HepG2 (cell line): ENCODE data around the gene PDIA6. TPM values are rescaled to one million over a fixed set of nuclear protein-coding genes. Genes with fewer than 3 reads are reported as not detected.

Source experiments
- ATAC-seq: fragments of 200-7000 bp; cut with Tn5 transposase; 3 replicates; pipeline ENCODE4 v1.9.1; 2020; ENCODE audit warnings: mild to moderate bottlenecking, moderate library complexity
- BruUV-seq: library from RNA; stranded (reverse); fragments of 400-500 nt; replicated peaks from 2 replicates; lab custom pipeline; 2021; lab: Mats Ljungman, UMichigan
- CTCF ChIA-PET: fragments of 300-600 bp; formaldehyde crosslinking; extraction: SDS; loops from one replicate; lab custom pipeline; 2021; ENCODE audit warnings: low total read pairs, inconsistent platforms, low intra/inter-chr PET ratio; lab: Yijun Ruan, JAX
- POLR2A ChIA-PET: fragments of 350-600 bp; sonication (Branson Sonifier 250); formaldehyde crosslinking; loops from one replicate; lab custom pipeline; 2020; ENCODE audit warnings: antibody characterized with exemption, inconsistent platforms; lab: Yijun Ruan, JAX
- DNase-seq: peaks from one replicate; pipeline ENCODE4 v3.0.0-alpha.2; 2015; ENCODE audit warnings: low spot score
- FAIRE-seq: peaks from 3 replicates; lab custom pipeline; 2011; peaks lifted over from hg19 to GRCh38; lab: Jason Lieb, UNC
- H2AFZ ChIP-seq: one replicate; pipeline ENCODE4 v1.6.1; 2011; ENCODE audit warnings: low read length, inconsistent platforms
- H3K27ac ChIP-seq: fragments of 300-600 bp; 3 replicates; pipeline ENCODE4 v1.8.0; 2011; ENCODE audit warnings: mixed run types, mild to moderate bottlenecking, mixed read lengths, low read length, inconsistent platforms; ENCODE audit not compliant: insufficient read depth; ENCODE audit errors: extremely low read length
- H3K27me3 ChIP-seq, 2 experiments: fragments of 200-600 bp in 1 of 2; 2 replicates in 1 of 2; 3 replicates in 1 of 2; pipeline versions ENCODE4 v1.6.0 to v1.8.0; 2011; ENCODE audit warnings: low read length in 2 of 2, mild to moderate bottlenecking in 2 of 2, moderate library complexity in 2 of 2, inconsistent platforms in 1 of 2; ENCODE audit not compliant: insufficient read depth in 2 of 2, control insufficient read depth in 1 of 2
- H3K36me3 ChIP-seq, 2 experiments: fragments of 200-600 bp in 1 of 2; replicated peaks in 1 of 2; 2 replicates in 1 of 2; 3 replicates in 1 of 2; pipeline versions ENCODE4 v1.5.1 to v1.8.0; 2011; ENCODE audit warnings: low read length in 2 of 2, inconsistent platforms in 1 of 2; ENCODE audit not compliant: insufficient read depth in 2 of 2, control insufficient read depth in 1 of 2
- H3K4me1 ChIP-seq: 2 replicates; pipeline ENCODE4 v1.5.1; 2012; ENCODE audit warnings: low read length, inconsistent platforms; ENCODE audit not compliant: insufficient read depth
- H3K4me2 ChIP-seq: 2 replicates; pipeline ENCODE4 v1.6.0; 2011; ENCODE audit warnings: low read depth, low read length, inconsistent platforms
- H3K4me3 ChIP-seq, 3 experiments: fragments of 200-600 bp in 1 of 3; sonication (generic), shearing (Covaris generic) in 1 of 3; replicated peaks in 1 of 3; 2 replicates each; pipeline ENCODE4 v1.5.1; 2011 to 2016; ENCODE audit warnings: low read length in 3 of 3, inconsistent platforms in 2 of 3, low read depth in 2 of 3, mild to moderate bottlenecking in 2 of 3, control low read depth in 1 of 3, mixed read lengths in 1 of 3; ENCODE audit not compliant: insufficient read depth in 1 of 3
- H3K79me2 ChIP-seq: one replicate; pipeline ENCODE4 v1.6.1; 2011; ENCODE audit warnings: low read length, inconsistent platforms; ENCODE audit not compliant: insufficient read depth
- H3K9ac ChIP-seq: 2 replicates; pipeline ENCODE4 v1.6.0; 2011; ENCODE audit warnings: mild to moderate bottlenecking, low read depth, low read length, inconsistent platforms; ENCODE audit not compliant: insufficient read depth
- H3K9me3 ChIP-seq: 2 replicates; pipeline ENCODE4 v1.5.1; 2012; ENCODE audit warnings: mild to moderate bottlenecking, low read length
- H4K20me1 ChIP-seq: 2 replicates; pipeline ENCODE4 v1.6.0; 2011; ENCODE audit warnings: inconsistent platforms, mild to moderate bottlenecking, low read length, moderate library complexity; ENCODE audit not compliant: insufficient read depth
- AHR ChIP-seq: IDR thresholded peaks from 2 replicates; pipeline ENCODE4 v1.6.1; 2018; ENCODE audit warnings: missing genetic modification reagents, missing compliant biosample characterization
- ATF7 ChIP-seq, 2 experiments: fragments of 450-650 bp in 1 of 2; sonication (generic) in 1 of 2; formaldehyde crosslinking in 1 of 2; IDR thresholded peaks; 2 replicates each; pipeline versions ENCODE4 v1.4.0 to v1.6.1; 2016 to 2020; ENCODE audit warnings: antibody characterized with exemption in 1 of 2, mild to moderate bottlenecking in 1 of 2, missing genetic modification reagents in 1 of 2
- ATM ChIP-seq: fragments of 450-650 bp; IDR thresholded peaks from 2 replicates; pipeline ENCODE4 v1.7.1; 2017; ENCODE audit warnings: mild to moderate bottlenecking, borderline replicate concordance
- ESRRA ChIP-seq: sonication (generic); formaldehyde crosslinking; IDR thresholded peaks from 2 replicates; pipeline ENCODE4 v1.5.1; 2020; ENCODE audit warnings: mild to moderate bottlenecking, low read depth, missing genetic modification reagents
- FOSL1 ChIP-seq: sonication (generic); formaldehyde crosslinking; IDR thresholded peaks from 2 replicates; pipeline ENCODE4 v1.9.0; 2021; ENCODE audit warnings: missing genetic modification reagents, borderline replicate concordance
- MTERF4 ChIP-seq: sonication (generic); formaldehyde crosslinking; IDR thresholded peaks from 2 replicates; pipeline ENCODE4 v1.8.0; 2023; ENCODE audit warnings: mild to moderate bottlenecking, missing genetic modification reagents
- SMAD3 ChIP-seq: sonication (generic); formaldehyde crosslinking; IDR thresholded peaks from 2 replicates; pipeline ENCODE4 v1.4.0; 2020; ENCODE audit warnings: missing genetic modification reagents
- SOX5 ChIP-seq: IDR thresholded peaks from 2 replicates; pipeline ENCODE4 v1.6.1; 2016; ENCODE audit warnings: borderline replicate concordance
- TGIF2 ChIP-seq: IDR thresholded peaks from 2 replicates; pipeline ENCODE4 v1.6.1; 2016; ENCODE audit warnings: control low read depth, missing compliant biosample characterization
- ZNF124 ChIP-seq: sonication (generic); formaldehyde crosslinking; IDR thresholded peaks from 2 replicates; pipeline ENCODE4 v1.4.0; 2020; ENCODE audit warnings: missing genetic modification reagents
- ZNF264 ChIP-seq: sonication (generic); formaldehyde crosslinking; IDR thresholded peaks from 2 replicates; pipeline ENCODE4 v1.4.0; 2020; ENCODE audit warnings: missing genetic modification reagents
- ZNF280B ChIP-seq: sonication (generic); formaldehyde crosslinking; IDR thresholded peaks from 2 replicates; pipeline ENCODE4 v1.5.0; 2020; ENCODE audit warnings: missing genetic modification reagents, mild to moderate bottlenecking, borderline replicate concordance
- ZNF282 ChIP-seq: fragments of 450-650 bp; IDR thresholded peaks from 2 replicates; pipeline ENCODE4 v1.6.1; 2018; ENCODE audit not compliant: partially characterized antibody
- ZNF3 ChIP-seq: IDR thresholded peaks from 2 replicates; pipeline ENCODE4 v1.7.0; 2017; ENCODE audit warnings: inconsistent platforms
- ZNF557 ChIP-seq: sonication (generic); formaldehyde crosslinking; IDR thresholded peaks from 2 replicates; pipeline ENCODE4 v1.4.0; 2020; ENCODE audit warnings: missing genetic modification reagents
- ZNF639 ChIP-seq: conservative IDR thresholded peaks from 2 replicates; pipeline ENCODE4 v1.6.1; 2018; ENCODE audit warnings: missing genetic modification reagents
- WGBS: methylation state at CpG from one replicate; pipeline ENCODE4 v1.1.6; 2017; ENCODE audit warnings: low lambda C conversion rate; 5-methylcytosine and 5-hydroxymethylcytosine counted together
- in situ Hi-C: cut with HindIII; loops from 2 replicates; pipeline ENCODE4 v1.10.0; 2017; ENCODE audit warnings: low pct_unique_long_range_greater_than_20kb; ENCODE audit not compliant: extremely low pct_ligation_motif_present
- intact Hi-C: fragments of 100-400 bp; cut with micrococcal nuclease; formaldehyde crosslinking; loops from one replicate; pipeline ENCODE4 v1.10.0; 2022; ENCODE audit not compliant: unreplicated experiment
- polyA plus RNA-seq, 8 experiments: library from polyadenylated mRNA; depleted of rRNA in 3 of 8; stranded (reverse) in 7 of 8; unstranded in 1 of 8; fragments of >200 nt; fragmentation: Illumina TruSeq in 4 of 8; extraction: Trizol in 4 of 8; gene quantifications; 2 replicates each; pipeline versions ENCODE4 v1.2.1 to v1.2.3, GENCODE V29; 2011 to 2016; ENCODE audit warnings: low read depth in 4 of 8, missing spikeins in 1 of 8, mixed read lengths in 1 of 8; ENCODE audit not compliant: insufficient read depth in 1 of 8
- total RNA-seq, 5 experiments: library from RNA; depleted of rRNA; stranded (reverse); fragments of >200 nt; fragmentation: Illumina TruSeq; extraction: Trizol; gene quantifications; 2 replicates each; pipeline ENCODE4 v1.2.3, GENCODE V29; 2016; ENCODE audit warnings: low read depth in 1 of 5

The PDIA6 gene
- total and polyA plus RNA-seq, 2 of the 13 experiments (the other 11 are each of a cell fraction or from before 2014, with no cell fraction given): 586 to 642 TPM

- Histone ChIP-seq H3K4me1 (peaks cover 7% of the 10 kb centered on the region), H2AFZ (no peak overlapping the region), H3K27ac (no peak overlapping the region), H3K36me3 (no peaks in the 10 kb centered on the region), H3K9me3 (no peaks in the 10 kb centered on the region), H4K20me1 (no peaks in the 10 kb centered on the region), H3K4me3 (no peak overlapping the region), H3K27me3 (peaks cover 9 to 62% of the 10 kb centered on the region in 2 experiments; a peak in 4 of 5 replicates), H3K79me2 (no peaks in the 10 kb centered on the region), H3K9ac (no peak overlapping the region), H3K4me2 (no peak overlapping the region)
- in situ Hi-C loops: no loop called here
- intact Hi-C loops: no loop called here
- ATAC-seq: no peak
- 34% methylated on average over 16 of the region's 16 CpGs for WGBS
- no TSS peak for BruUV-seq
- FAIRE-seq: no peak
- POLR2A ChIA-PET: no interaction called here
- TF ChIP-seq ZNF264 (CRISPR knock-in tag) (no peak), ZNF282 (no peak), ZNF280B (CRISPR knock-in tag) (peak; percentile 49; the same call in 1 of the 2 replicates)
- CTCF ChIA-PET: no interaction called here
- DNase-seq: no peak
These were observed 44.5 kb downstream of the PDIA6 start for GRCh38 chr2:10768063-10768507.

- H2AFZ ChIP-seq: no peak overlapping the region
- ATAC-seq (no peak), DNase-seq (no peak), FAIRE-seq (no peak)
- no peaks in the 10 kb centered on the region for H3K79me2 ChIP-seq
- 72% methylated on average over 12 of the region's 12 CpGs for WGBS
- CTCF ChIA-PET: no interaction called here
- no peaks in the 10 kb centered on the region for H3K9me3 ChIP-seq
- peaks cover 17% of the 10 kb centered on the region for H3K4me1 ChIP-seq
- peaks cover 10 to 70% of the 10 kb centered on the region in 2 experiments; a peak in 4 of 5 replicates for H3K27me3 ChIP-seq
- H3K36me3 ChIP-seq: no peaks in the 10 kb centered on the region
- in situ Hi-C loops: no loop called here
- no peak overlapping the region for H3K4me2 ChIP-seq
- POLR2A ChIA-PET: no interaction called here
- H3K4me3 ChIP-seq: no peak overlapping the region
- intact Hi-C loops: no loop called here
- H4K20me1 ChIP-seq: no peaks in the 10 kb centered on the region
- BruUV-seq: no TSS peak
- TF ChIP-seq ESRRA (CRISPR knock-in tag) (no peak), ATM (no peak), ZNF124 (CRISPR knock-in tag) (no peak), AHR (CRISPR knock-in tag) (no peak), ZNF639 (no peak), ATF7 (IDR thresholded peaks at IDR 0.05) (no peak), ATF7 (CRISPR knock-in tag; IDR thresholded peaks at IDR 0.05) (no peak), FOSL1 (CRISPR knock-in tag) (no peak), ZNF3 (no peak), SMAD3 (CRISPR knock-in tag) (no peak), SOX5 (CRISPR knock-in tag) (no peak), MTERF4 (CRISPR knock-in tag) (no peak), TGIF2 (no peak), ZNF557 (CRISPR knock-in tag) (no peak)
- H3K9ac ChIP-seq: no peak overlapping the region
- H3K27ac ChIP-seq: no peak overlapping the region
These were observed 46.7 kb downstream of the PDIA6 start for GRCh38 chr2:10765914-10766313.
